Measurements from ENCODE around the gene TRIM56. TPM values are rescaled to one million over a fixed set of nuclear protein-coding genes. Genes with fewer than 3 reads are reported as not detected.

Gene TRIM56
- total and polyA plus RNA-seq, 2 of the 13 experiments (the other 11 are each of a cell fraction or from before 2014, with no cell fraction given), result 3.2 to 7.1 TPM

DNA sequence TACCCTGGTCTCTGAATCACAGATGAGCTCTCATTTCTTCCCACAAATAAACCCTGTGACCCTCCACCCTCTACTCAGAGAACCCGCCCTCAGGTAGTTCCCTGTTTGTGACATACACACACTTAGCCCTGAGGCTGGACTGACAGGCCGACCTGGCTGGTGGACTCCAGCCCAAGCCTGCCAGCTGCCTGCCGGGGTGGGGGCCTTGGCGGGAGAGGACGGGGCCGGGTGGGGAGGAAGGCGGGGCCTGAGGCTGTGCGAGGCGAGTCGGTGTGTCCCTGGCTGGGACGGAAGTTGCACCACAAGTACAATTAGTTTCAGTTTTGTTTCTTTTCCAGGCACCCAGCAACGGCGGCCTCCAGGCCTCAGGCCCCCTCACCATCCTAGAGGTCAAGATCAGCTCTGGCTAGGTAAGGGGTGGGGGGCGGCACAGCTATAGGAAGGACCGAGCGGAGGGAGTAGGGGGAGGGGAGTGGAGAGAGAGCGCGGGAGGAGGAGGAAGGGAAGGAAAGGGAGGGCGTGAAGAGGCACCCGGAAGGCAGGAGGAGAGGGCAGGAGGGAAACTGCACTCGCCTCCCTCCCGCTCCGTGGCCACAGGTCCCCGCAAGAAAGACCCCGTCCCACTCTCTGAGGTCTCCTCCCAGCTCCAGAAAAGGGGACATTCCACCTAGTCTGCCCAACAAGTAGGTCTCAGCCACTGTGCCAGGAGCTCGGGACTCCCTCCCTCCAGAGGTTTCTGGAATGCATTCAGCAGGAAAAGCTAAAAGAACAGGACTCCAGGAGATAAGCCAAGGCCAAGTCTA lies at the start of gene TRIM56 (continued):
- TF ChIP-seq, protein P1, sequence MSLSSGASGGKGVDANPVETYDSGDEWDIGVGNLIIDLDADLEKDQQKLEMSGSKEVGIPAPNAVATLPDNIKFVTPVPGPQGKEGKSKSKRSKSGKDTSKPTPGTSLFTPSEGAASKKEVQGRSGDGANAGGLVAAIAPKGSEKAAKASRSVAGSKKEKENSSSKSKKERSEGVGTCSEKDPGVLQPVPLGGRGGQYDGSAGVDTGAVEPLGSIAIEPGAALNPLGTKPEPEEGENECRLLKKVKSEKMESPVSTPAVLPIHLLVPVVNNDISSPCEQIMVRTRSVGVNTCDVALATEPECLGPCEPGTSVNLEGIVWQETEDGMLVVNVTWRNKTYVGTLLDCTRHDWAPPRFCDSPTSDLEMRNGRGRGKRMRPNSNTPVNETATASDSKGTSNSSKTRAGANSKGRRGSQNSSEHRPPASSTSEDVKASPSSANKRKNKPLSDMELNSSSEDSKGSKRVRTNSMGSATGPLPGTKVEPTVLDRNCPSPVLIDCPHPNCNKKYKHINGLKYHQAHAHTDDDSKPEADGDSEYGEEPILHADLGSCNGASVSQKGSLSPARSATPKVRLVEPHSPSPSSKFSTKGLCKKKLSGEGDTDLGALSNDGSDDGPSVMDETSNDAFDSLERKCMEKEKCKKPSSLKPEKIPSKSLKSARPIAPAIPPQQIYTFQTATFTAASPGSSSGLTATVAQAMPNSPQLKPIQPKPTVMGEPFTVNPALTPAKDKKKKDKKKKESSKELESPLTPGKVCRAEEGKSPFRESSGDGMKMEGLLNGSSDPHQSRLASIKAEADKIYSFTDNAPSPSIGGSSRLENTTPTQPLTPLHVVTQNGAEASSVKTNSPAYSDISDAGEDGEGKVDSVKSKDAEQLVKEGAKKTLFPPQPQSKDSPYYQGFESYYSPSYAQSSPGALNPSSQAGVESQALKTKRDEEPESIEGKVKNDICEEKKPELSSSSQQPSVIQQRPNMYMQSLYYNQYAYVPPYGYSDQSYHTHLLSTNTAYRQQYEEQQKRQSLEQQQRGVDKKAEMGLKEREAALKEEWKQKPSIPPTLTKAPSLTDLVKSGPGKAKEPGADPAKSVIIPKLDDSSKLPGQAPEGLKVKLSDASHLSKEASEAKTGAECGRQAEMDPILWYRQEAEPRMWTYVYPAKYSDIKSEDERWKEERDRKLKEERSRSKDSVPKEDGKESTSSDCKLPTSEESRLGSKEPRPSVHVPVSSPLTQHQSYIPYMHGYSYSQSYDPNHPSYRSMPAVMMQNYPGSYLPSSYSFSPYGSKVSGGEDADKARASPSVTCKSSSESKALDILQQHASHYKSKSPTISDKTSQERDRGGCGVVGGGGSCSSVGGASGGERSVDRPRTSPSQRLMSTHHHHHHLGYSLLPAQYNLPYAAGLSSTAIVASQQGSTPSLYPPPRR (CRISPR knock-in tag; IDR thresholded peaks at IDR 0.05; ENCODE audit: borderline replicate concordance), result no peak
- no peak for TF ChIP-seq RNF2 (conservative IDR thresholded peaks at IDR 0.05; ENCODE audit: low read depth)
- TF ChIP-seq, protein P2, sequence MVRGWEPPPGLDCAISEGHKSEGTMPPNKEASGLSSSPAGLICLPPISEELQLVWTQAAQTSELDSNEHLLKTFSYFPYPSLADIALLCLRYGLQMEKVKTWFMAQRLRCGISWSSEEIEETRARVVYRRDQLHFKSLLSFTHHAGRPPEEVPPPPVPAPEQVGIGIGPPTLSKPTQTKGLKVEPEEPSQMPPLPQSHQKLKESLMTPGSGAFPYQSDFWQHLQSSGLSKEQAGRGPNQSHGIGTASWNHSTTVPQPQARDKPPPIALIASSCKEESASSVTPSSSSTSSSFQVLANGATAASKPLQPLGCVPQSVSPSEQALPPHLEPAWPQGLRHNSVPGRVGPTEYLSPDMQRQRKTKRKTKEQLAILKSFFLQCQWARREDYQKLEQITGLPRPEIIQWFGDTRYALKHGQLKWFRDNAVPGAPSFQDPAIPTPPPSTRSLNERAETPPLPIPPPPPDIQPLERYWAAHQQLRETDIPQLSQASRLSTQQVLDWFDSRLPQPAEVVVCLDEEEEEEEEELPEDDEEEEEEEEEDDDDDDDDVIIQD (CRISPR knock-in tag; IDR thresholded peaks at IDR 0.05; ENCODE audit: low read depth), result no peak
- TF ChIP-seq, protein P3, sequence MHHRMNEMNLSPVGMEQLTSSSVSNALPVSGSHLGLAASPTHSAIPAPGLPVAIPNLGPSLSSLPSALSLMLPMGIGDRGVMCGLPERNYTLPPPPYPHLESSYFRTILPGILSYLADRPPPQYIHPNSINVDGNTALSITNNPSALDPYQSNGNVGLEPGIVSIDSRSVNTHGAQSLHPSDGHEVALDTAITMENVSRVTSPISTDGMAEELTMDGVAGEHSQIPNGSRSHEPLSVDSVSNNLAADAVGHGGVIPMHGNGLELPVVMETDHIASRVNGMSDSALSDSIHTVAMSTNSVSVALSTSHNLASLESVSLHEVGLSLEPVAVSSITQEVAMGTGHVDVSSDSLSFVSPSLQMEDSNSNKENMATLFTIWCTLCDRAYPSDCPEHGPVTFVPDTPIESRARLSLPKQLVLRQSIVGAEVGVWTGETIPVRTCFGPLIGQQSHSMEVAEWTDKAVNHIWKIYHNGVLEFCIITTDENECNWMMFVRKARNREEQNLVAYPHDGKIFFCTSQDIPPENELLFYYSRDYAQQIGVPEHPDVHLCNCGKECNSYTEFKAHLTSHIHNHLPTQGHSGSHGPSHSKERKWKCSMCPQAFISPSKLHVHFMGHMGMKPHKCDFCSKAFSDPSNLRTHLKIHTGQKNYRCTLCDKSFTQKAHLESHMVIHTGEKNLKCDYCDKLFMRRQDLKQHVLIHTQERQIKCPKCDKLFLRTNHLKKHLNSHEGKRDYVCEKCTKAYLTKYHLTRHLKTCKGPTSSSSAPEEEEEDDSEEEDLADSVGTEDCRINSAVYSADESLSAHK (CRISPR knock-in tag; IDR thresholded peaks at IDR 0.05; ENCODE audit: borderline replicate concordance), result no peak
- TF ChIP-seq IRF2 (CRISPR knock-in tag; IDR thresholded peaks at IDR 0.05), result peak; percentile 100
- TF ChIP-seq ZNF775 (CRISPR knock-in tag; IDR thresholded peaks at IDR 0.05; ENCODE audit: borderline replicate concordance), result no peak
- TF ChIP-seq MTA1 (CRISPR knock-in tag; IDR thresholded peaks at IDR 0.05; ENCODE audit: borderline replicate concordance), result 0 out of 2 replicates have a peak, but pooled peaks have one; percentile 16
- TF ChIP-seq, protein P4, sequence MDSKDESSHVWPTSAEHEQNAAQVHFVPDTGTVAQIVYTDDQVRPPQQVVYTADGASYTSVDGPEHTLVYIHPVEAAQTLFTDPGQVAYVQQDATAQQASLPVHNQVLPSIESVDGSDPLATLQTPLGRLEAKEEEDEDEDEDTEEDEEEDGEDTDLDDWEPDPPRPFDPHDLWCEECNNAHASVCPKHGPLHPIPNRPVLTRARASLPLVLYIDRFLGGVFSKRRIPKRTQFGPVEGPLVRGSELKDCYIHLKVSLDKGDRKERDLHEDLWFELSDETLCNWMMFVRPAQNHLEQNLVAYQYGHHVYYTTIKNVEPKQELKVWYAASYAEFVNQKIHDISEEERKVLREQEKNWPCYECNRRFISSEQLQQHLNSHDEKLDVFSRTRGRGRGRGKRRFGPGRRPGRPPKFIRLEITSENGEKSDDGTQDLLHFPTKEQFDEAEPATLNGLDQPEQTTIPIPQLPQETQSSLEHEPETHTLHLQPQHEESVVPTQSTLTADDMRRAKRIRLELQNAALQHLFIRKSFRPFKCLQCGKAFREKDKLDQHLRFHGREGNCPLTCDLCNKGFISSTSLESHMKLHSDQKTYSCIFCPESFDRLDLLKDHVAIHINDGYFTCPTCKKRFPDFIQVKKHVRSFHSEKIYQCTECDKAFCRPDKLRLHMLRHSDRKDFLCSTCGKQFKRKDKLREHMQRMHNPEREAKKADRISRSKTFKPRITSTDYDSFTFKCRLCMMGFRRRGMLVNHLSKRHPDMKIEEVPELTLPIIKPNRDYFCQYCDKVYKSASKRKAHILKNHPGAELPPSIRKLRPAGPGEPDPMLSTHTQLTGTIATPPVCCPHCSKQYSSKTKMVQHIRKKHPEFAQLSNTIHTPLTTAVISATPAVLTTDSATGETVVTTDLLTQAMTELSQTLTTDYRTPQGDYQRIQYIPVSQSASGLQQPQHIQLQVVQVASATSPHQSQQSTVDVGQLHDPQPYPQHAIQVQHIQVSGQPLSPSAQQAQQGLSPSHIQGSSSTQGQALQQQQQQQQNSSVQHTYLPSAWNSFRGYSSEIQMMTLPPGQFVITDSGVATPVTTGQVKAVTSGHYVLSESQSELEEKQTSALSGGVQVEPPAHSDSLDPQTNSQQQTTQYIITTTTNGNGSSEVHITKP (CRISPR knock-in tag; IDR thresholded peaks at IDR 0.05; ENCODE audit: low read depth), result no peak
- TF ChIP-seq KDM4B (CRISPR knock-in tag; IDR thresholded peaks at IDR 0.05), result no peak
- TF ChIP-seq RFX5 (IDR thresholded peaks at IDR 0.05; ENCODE audit: low read depth, low read length), result no peak
- TF ChIP-seq, protein P5, sequence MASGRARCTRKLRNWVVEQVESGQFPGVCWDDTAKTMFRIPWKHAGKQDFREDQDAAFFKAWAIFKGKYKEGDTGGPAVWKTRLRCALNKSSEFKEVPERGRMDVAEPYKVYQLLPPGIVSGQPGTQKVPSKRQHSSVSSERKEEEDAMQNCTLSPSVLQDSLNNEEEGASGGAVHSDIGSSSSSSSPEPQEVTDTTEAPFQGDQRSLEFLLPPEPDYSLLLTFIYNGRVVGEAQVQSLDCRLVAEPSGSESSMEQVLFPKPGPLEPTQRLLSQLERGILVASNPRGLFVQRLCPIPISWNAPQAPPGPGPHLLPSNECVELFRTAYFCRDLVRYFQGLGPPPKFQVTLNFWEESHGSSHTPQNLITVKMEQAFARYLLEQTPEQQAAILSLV (CRISPR knock-in tag; IDR thresholded peaks at IDR 0.05; ENCODE audit: borderline replicate concordance), result no peak
- no peak for TF ChIP-seq ZNF160 (CRISPR knock-in tag; IDR thresholded peaks at IDR 0.05)
- TF ChIP-seq MEF2D (CRISPR knock-in tag; IDR thresholded peaks at IDR 0.05), result peak; percentile 34; the same call in 1 of the 2 replicates
- no peak for TF ChIP-seq NKX3-1 (CRISPR knock-in tag; IDR thresholded peaks at IDR 0.05)
